Ectodermal cell (in vitro differentiated cells): ENCODE measurements around the gene AADACL2.
"Not testable (repeated sequence)": the region's sequence is repeated elsewhere in the genome, so short reads cannot be mapped to it uniquely, and the experiment has no call there.

ENCODE experiments used
- H3K27ac ChIP-seq: 2 replicates; pipeline ENCODE4 v1.7.0; 2013; ENCODE audit warnings: mild to moderate bottlenecking, low read depth, low read length; ENCODE audit not compliant: insufficient read depth, poor library complexity, severe bottlenecking
- H3K27me3 ChIP-seq: 2 replicates; pipeline ENCODE4 v1.7.0; 2013; ENCODE audit warnings: mild to moderate bottlenecking, low read length; ENCODE audit not compliant: insufficient read depth, control insufficient read depth, poor library complexity, severe bottlenecking
- H3K36me3 ChIP-seq: one replicate; pipeline ENCODE4 v1.7.0; 2013; ENCODE audit warnings: low read length; ENCODE audit not compliant: control insufficient read depth, insufficient read depth
- H3K4me1 ChIP-seq: one replicate; pipeline ENCODE4 v1.7.0; 2013; ENCODE audit warnings: low read length; ENCODE audit not compliant: control insufficient read depth, insufficient read depth
- H3K4me3 ChIP-seq: 2 replicates; pipeline ENCODE4 v1.7.0; 2013; ENCODE audit warnings: low read depth, low read length, control low read depth; ENCODE audit not compliant: insufficient read depth
- H3K9me3 ChIP-seq: 2 replicates; pipeline ENCODE4 v1.7.0; 2013; ENCODE audit warnings: mild to moderate bottlenecking, low read length, moderate library complexity; ENCODE audit not compliant: control insufficient read depth
- WGBS, 2 experiments: methylation state at CpG; one replicate each; pipeline ENCODE4 v1.1.7; 2013; ENCODE audit warnings: missing lambda C conversion rate in 2 of 2; 5-methylcytosine and 5-hydroxymethylcytosine counted together

The AADACL2 gene

GRCh38 chr3:151775314-151776258 lies 41.9 kb downstream of the AADACL2 start:
- Histone ChIP-seq H3K36me3 (no peaks in the 10 kb centered on the region), H3K27ac (no peak overlapping the region)

GRCh38 chr3:151776259-151776740 lies 42.6 kb downstream of the AADACL2 start:
- 88 to 100% methylated on average over 1 of the region's 1 CpG for WGBS, 2 experiments
- no peak overlapping the region for H3K4me3 ChIP-seq
- H3K27me3 ChIP-seq, result no peaks in the 10 kb centered on the region
- H3K27ac ChIP-seq, result no peak overlapping the region
- H3K9me3 ChIP-seq, result no peaks in the 10 kb centered on the region
- H3K4me1 ChIP-seq, result no peaks in the 10 kb centered on the region
- no peaks in the 10 kb centered on the region for H3K36me3 ChIP-seq

More at GRCh38 chr3:151775314-151776258, 41.9 kb downstream of the AADACL2 start:
- H3K9me3 ChIP-seq, result no peaks in the 10 kb centered on the region
- no peaks in the 10 kb centered on the region for H3K27me3 ChIP-seq
- no peaks in the 10 kb centered on the region for H3K4me1 ChIP-seq
- WGBS, 2 experiments, result 93% methylated on average over 3 to 4 of the region's 4 CpGs
- H3K4me3 ChIP-seq, result no peak overlapping the region

- no peaks in the 10 kb centered on the region for H3K27me3 ChIP-seq
- H3K36me3 ChIP-seq, result no peaks in the 10 kb centered on the region
- 94 to 96% methylated on average over 2 of the region's 2 CpGs for WGBS, 2 experiments
- no peaks in the 10 kb centered on the region for H3K9me3 ChIP-seq
- H3K4me3 ChIP-seq, result no peak overlapping the region
- H3K27ac ChIP-seq, result no peak overlapping the region
- no peaks in the 10 kb centered on the region for H3K4me1 ChIP-seq
Observed at GRCh38 chr3:151777880-151778279, 44.2 kb downstream of the AADACL2 start.

GRCh38 chr3:151787626-151788025 lies 53.9 kb downstream of the AADACL2 start:
- Histone ChIP-seq H3K27me3 (no peaks in the 10 kb centered on the region), H3K27ac (no peak overlapping the region), H3K4me3 (no peak overlapping the region), H3K36me3 (no peaks in the 10 kb centered on the region), H3K9me3 (no peaks in the 10 kb centered on the region), H3K4me1 (no peaks in the 10 kb centered on the region)

- H3K27ac ChIP-seq, result no peak overlapping the region
- H3K27me3 ChIP-seq, result no peaks in the 10 kb centered on the region
Observed at GRCh38 chr3:151788401-151788800, 54.7 kb downstream of the AADACL2 start.

GRCh38 chr3:151789853-151790463 lies 56.2 kb downstream of the AADACL2 start:
- Histone ChIP-seq H3K36me3 (no peaks in the 10 kb centered on the region), H3K4me3 (no peak overlapping the region), H3K27ac (peak overlapping the region; percentile 2), H3K9me3 (no peaks in the 10 kb centered on the region), H3K4me1 (no peaks in the 10 kb centered on the region), H3K27me3 (no peaks in the 10 kb centered on the region)
- WGBS, 2 experiments, result 86% methylated on average over 1 of the region's 1 CpG; no CpG with 5 or more reads in 1 of the 2 experiments

More at GRCh38 chr3:151788401-151788800, 54.7 kb downstream of the AADACL2 start:
- no peaks in the 10 kb centered on the region for H3K36me3 ChIP-seq
- no peaks in the 10 kb centered on the region for H3K9me3 ChIP-seq
- 80 to 96% methylated on average over 1 to 2 of the region's 2 CpGs for WGBS, 2 experiments
- H3K4me3 ChIP-seq, result no peak overlapping the region
- no peaks in the 10 kb centered on the region for H3K4me1 ChIP-seq

GRCh38 chr3:151790763-151791162 lies 57.0 kb downstream of the AADACL2 start:
- not testable (repeated sequence) for H3K36me3 ChIP-seq, H3K27ac ChIP-seq, H3K27me3 ChIP-seq, H3K9me3 ChIP-seq, H3K4me1 ChIP-seq, H3K4me3 ChIP-seq
- 100% methylated on average over 1 to 2 of the region's 2 CpGs for WGBS, 2 experiments

GRCh38 chr3:151792411-151792810 lies 58.7 kb downstream of the AADACL2 start:
- WGBS, 2 experiments, result 86 to 100% methylated on average over 1 to 2 of the region's 2 CpGs
- Histone ChIP-seq H3K4me1 (no peaks in the 10 kb centered on the region), H3K27ac (no peak overlapping the region), H3K9me3 (no peaks in the 10 kb centered on the region), H3K4me3 (no peak overlapping the region), H3K36me3 (no peaks in the 10 kb centered on the region), H3K27me3 (no peaks in the 10 kb centered on the region)

- WGBS, 2 experiments, result 42 to 47% methylated on average over 2 of the region's 2 CpGs
- no peaks in the 10 kb centered on the region for H3K27me3 ChIP-seq
- H3K4me3 ChIP-seq, result no peak overlapping the region
- H3K36me3 ChIP-seq, result no peaks in the 10 kb centered on the region
- no peak overlapping the region for H3K27ac ChIP-seq
- H3K4me1 ChIP-seq, result no peaks in the 10 kb centered on the region
- H3K9me3 ChIP-seq, result no peaks in the 10 kb centered on the region
Observed at GRCh38 chr3:151793636-151794035, 59.9 kb downstream of the AADACL2 start.

GRCh38 chr3:151794080-151794479 lies 60.4 kb downstream of the AADACL2 start:
- no peak overlapping the region for H3K27ac ChIP-seq
- no peaks in the 10 kb centered on the region for H3K4me1 ChIP-seq
- H3K27me3 ChIP-seq, result no peaks in the 10 kb centered on the region
- H3K4me3 ChIP-seq, result no peak overlapping the region
- WGBS, 2 experiments, result 86 to 100% methylated on average over 1 of the region's 2 CpGs
- H3K36me3 ChIP-seq, result no peaks in the 10 kb centered on the region
- no peaks in the 10 kb centered on the region for H3K9me3 ChIP-seq
